A549 (cell line): ENCODE results near the gene CLCF1. TPM values are rescaled to one million over a fixed set of nuclear protein-coding genes. Genes with fewer than 3 reads are reported as not detected.

Experiments used
- ATAC-seq, 2 experiments: fragments of 200-7000 bp in 1 of 2; fragments of >200 bp in 1 of 2; cut with Nextera tagmentation in 1 of 2; cut with Tn5 transposase in 1 of 2; 3 replicates each; pipeline versions ENCODE4 v1.8.0 to v1.9.1; 2018 to 2020; ENCODE audit warnings: mild to moderate bottlenecking in 1 of 2, moderate library complexity in 1 of 2
- CTCF ChIA-PET: fragments of 300-600 bp; sonication (Branson Sonifier 250); formaldehyde crosslinking; extraction: SDS; loops from one replicate; lab custom pipeline; 2021; ENCODE audit warnings: antibody characterized with exemption, inconsistent platforms; lab: Yijun Ruan, JAX
- POLR2A ChIA-PET: fragments of 350-600 bp; formaldehyde crosslinking; extraction: SDS; loops from one replicate; lab custom pipeline; 2021; ENCODE audit warnings: antibody characterized with exemption, inconsistent platforms; lab: Yijun Ruan, JAX
- DNase-seq, 2 experiments: peaks; one replicate each; pipeline versions ENCODE4 v3.0.0 to v3.0.0-alpha.2; 2011 to 2016; ENCODE audit warnings: low read depth in 1 of 2, low spot score in 1 of 2
- FAIRE-seq: peaks from 2 replicates; lab custom pipeline; 2011; peaks lifted over from hg19 to GRCh38; lab: Jason Lieb, UNC
- H3K27ac ChIP-seq, 2 experiments: fragments of >200 bp; sonication (Bioruptor Twin); formaldehyde crosslinking; 3 replicates each; pipeline ENCODE4 v1.5.1; 2016 to 2017
- H3K4me1 ChIP-seq: fragments of >200 bp; sonication (Bioruptor Twin); formaldehyde crosslinking; 3 replicates; pipeline ENCODE4 v1.6.1; 2016
- H3K4me2 ChIP-seq: fragments of >200 bp; sonication (Bioruptor Twin); formaldehyde crosslinking; 3 replicates; pipeline ENCODE4 v1.6.1; 2016
- H3K4me3 ChIP-seq: fragments of >200 bp; sonication (Bioruptor Twin); formaldehyde crosslinking; 3 replicates; pipeline ENCODE4 v1.5.1; 2016
- H3K9me3 ChIP-seq: fragments of >200 bp; sonication (Bioruptor Twin); formaldehyde crosslinking; 3 replicates; pipeline ENCODE4 v1.6.1; 2016
- BCL3 ChIP-seq: fragments of >200 bp; sonication (Bioruptor Twin); formaldehyde crosslinking; IDR thresholded peaks from 3 replicates; pipeline ENCODE4 v1.6.1; 2016
- BHLHE40 ChIP-seq: IDR thresholded peaks from 2 replicates; pipeline ENCODE4 v1.6.1; 2012; ENCODE audit warnings: low read depth, low read length, inconsistent platforms
- CBX8 ChIP-seq: fragments of 200-600 bp; sonication (generic); IDR thresholded peaks from 2 replicates; pipeline ENCODE4 v1.6.1; 2016
- CHD4 ChIP-seq: fragments of 200-600 bp; sonication (generic); IDR thresholded peaks from 2 replicates; pipeline ENCODE4 v1.6.1; 2016; ENCODE audit warnings: antibody characterized with exemption, mild to moderate bottlenecking, borderline replicate concordance
- EHF ChIP-seq: fragments of 250-450 bp; sonication (Bioruptor Pico); IDR thresholded peaks from 2 replicates; pipeline ENCODE4 v1.5.0; 2020; ENCODE audit warnings: mild to moderate bottlenecking
- FOSB ChIP-seq: fragments of 250-450 bp; sonication (Bioruptor Pico); IDR thresholded peaks from 2 replicates; pipeline ENCODE4 v1.5.0; 2020; ENCODE audit warnings: mild to moderate bottlenecking, moderate library complexity
- FOXS1 ChIP-seq: fragments of 250-450 bp; sonication (Bioruptor Pico); IDR thresholded peaks from 2 replicates; pipeline ENCODE4 v1.5.0; 2020; ENCODE audit warnings: mild to moderate bottlenecking, moderate library complexity
- GATA3 ChIP-seq: IDR thresholded peaks from 2 replicates; pipeline ENCODE4 v1.6.1; 2012; ENCODE audit warnings: borderline replicate concordance
- HDAC2 ChIP-seq: fragments of 200-600 bp; sonication (generic); IDR thresholded peaks from 2 replicates; pipeline ENCODE4 v1.6.1; 2016
- HOXA7 ChIP-seq: fragments of 250-450 bp; sonication (Bioruptor Pico); IDR thresholded peaks from 2 replicates; pipeline ENCODE4 v1.5.0; 2020; ENCODE audit warnings: mild to moderate bottlenecking, moderate library complexity
- HOXB13 ChIP-seq: fragments of 250-450 bp; sonication (Bioruptor Pico); IDR thresholded peaks from 2 replicates; pipeline ENCODE4 v1.5.0; 2020; ENCODE audit warnings: low read depth, mild to moderate bottlenecking, moderate library complexity
- JUN ChIP-seq, 2 experiments: fragments of >200 bp; sonication (Bioruptor Twin); formaldehyde crosslinking; IDR thresholded peaks; 2 replicates in 1 of 2; 3 replicates in 1 of 2; pipeline ENCODE4 v1.6.1; 2016 to 2017
- MAX ChIP-seq: IDR thresholded peaks from 2 replicates; pipeline ENCODE4 v1.6.1; 2012
- MAZ ChIP-seq: fragments of 150-350 bp; IDR thresholded peaks from 2 replicates; pipeline ENCODE4 v1.6.1; 2014; ENCODE audit warnings: antibody characterized with exemption, low read depth, low read length, borderline replicate concordance
- MYC ChIP-seq: IDR thresholded peaks from 2 replicates; pipeline ENCODE4 v1.6.1; 2012; ENCODE audit warnings: mild to moderate bottlenecking, inconsistent platforms, low read length, improper control_type of control experiment, borderline replicate concordance
- NFE2L2 ChIP-seq: fragments of 150-350 bp; conservative IDR thresholded peaks from 2 replicates; pipeline ENCODE4 v1.6.1; 2014; ENCODE audit warnings: low read length
- NPAS2 ChIP-seq: fragments of 250-450 bp; sonication (Bioruptor Pico); IDR thresholded peaks from 2 replicates; pipeline ENCODE4 v1.8.0; 2022; ENCODE audit warnings: mild to moderate bottlenecking, moderate library complexity, borderline replicate concordance
- POLR2A ChIP-seq: IDR thresholded peaks from 2 replicates; pipeline ENCODE4 v1.6.1; 2012; ENCODE audit warnings: mild to moderate bottlenecking, low read length
- RARB ChIP-seq: fragments of 250-450 bp; sonication (Bioruptor Pico); IDR thresholded peaks from 2 replicates; pipeline ENCODE4 v1.8.0; 2021; ENCODE audit warnings: mild to moderate bottlenecking, moderate library complexity
- RCOR1 ChIP-seq: fragments of 150-350 bp; IDR thresholded peaks from 2 replicates; pipeline ENCODE4 v1.6.1; 2014; ENCODE audit warnings: antibody characterized with exemption, low read length, low read depth
- REST ChIP-seq: fragments of 200-600 bp; sonication (generic); IDR thresholded peaks from 2 replicates; pipeline ENCODE4 v1.6.1; 2016; ENCODE audit warnings: antibody characterized with exemption, mild to moderate bottlenecking, moderate library complexity
- RFX5 ChIP-seq: fragments of 450-650 bp; IDR thresholded peaks from 2 replicates; pipeline ENCODE4 v1.7.1; 2014; ENCODE audit warnings: antibody characterized with exemption, mild to moderate bottlenecking, moderate library complexity
- RNF2 ChIP-seq: fragments of 200-600 bp; sonication (generic); IDR thresholded peaks from 2 replicates; pipeline ENCODE4 v1.6.1; 2016; ENCODE audit warnings: low read depth, mild to moderate bottlenecking, antibody characterized with exemption, moderate library complexity, borderline replicate concordance
- SMC3 ChIP-seq: fragments of >200 bp; sonication (Bioruptor Twin); formaldehyde crosslinking; IDR thresholded peaks from 3 replicates; pipeline ENCODE4 v1.6.1; 2018; ENCODE audit warnings: inconsistent platforms
- TFCP2L1 ChIP-seq: fragments of 250-450 bp; sonication (Bioruptor Pico); IDR thresholded peaks from 2 replicates; pipeline ENCODE4 v1.5.0; 2021; ENCODE audit warnings: mild to moderate bottlenecking
- TP53 ChIP-seq: fragments of 250-450 bp; sonication (Bioruptor Pico); IDR thresholded peaks from 2 replicates; pipeline ENCODE4 v1.5.0; 2021; ENCODE audit warnings: mild to moderate bottlenecking, moderate library complexity
- ZFP36 ChIP-seq: fragments of 450-650 bp; IDR thresholded peaks from 2 replicates; pipeline ENCODE4 v1.6.1; 2014; ENCODE audit warnings: borderline replicate concordance; ENCODE audit not compliant: partially characterized antibody
- ZSCAN20 ChIP-seq: fragments of 250-450 bp; sonication (Bioruptor Pico); IDR thresholded peaks from 2 replicates; pipeline ENCODE4 v1.8.0; 2022; ENCODE audit warnings: mild to moderate bottlenecking, moderate library complexity
- WGBS: methylation state at CpG from one replicate; pipeline ENCODE4 v1.1.6; 2017; ENCODE audit errors: missing lambda C conversion rate; 5-methylcytosine and 5-hydroxymethylcytosine counted together
- polyA plus RNA-seq, 4 experiments: library from polyadenylated mRNA; depleted of rRNA in 3 of 4; stranded (reverse); fragments of >200 nt; fragmentation: RNase III in 1 of 4; extraction: RNeasy Plus Mini Kit Qiagen cat#74134 plus additional on column Dnase treatment in 1 of 4; gene quantifications; 2 replicates in 3 of 4; 3 replicates in 1 of 4; pipeline ENCODE4 v1.2.3, GENCODE V29; 2011 to 2017
- TF ChIP-seq, protein P1 (sequence below): fragments of 250-450 bp; sonication (Bioruptor Pico); IDR thresholded peaks from 2 replicates; pipeline ENCODE4 v1.5.0; 2021; ENCODE audit warnings: mild to moderate bottlenecking, moderate library complexity, borderline replicate concordance
- TF ChIP-seq, protein P2 (sequence below): IDR thresholded peaks from 2 replicates; pipeline ENCODE4 v1.6.1; 2012; ENCODE audit warnings: low read depth, borderline replicate concordance

The CLCF1 gene
- polyA plus RNA-seq, 2 of the 4 experiments (the other 2 are of a cell fraction) = 23.9 to 31.0 TPM

- TF ChIP-seq MAZ = no peak
- TF ChIP-seq, all 56 proteins: peak for 0
These were observed 18.9 kb upstream of the CLCF1 start (continued) for GRCh38 chr11:67392183-67392715.

- peaks cover 19% of the 10 kb centered on the region; the same call in 2 of the 3 replicates for H3K4me1 ChIP-seq
- 3% methylated on average over 48 of the region's 75 CpGs for WGBS
- peak within 1 kb of the TSS; percentile 92 for H3K4me2 ChIP-seq
- CTCF ChIA-PET = interaction anchor here (0.6 to 46.2 kb wide), 9 partner anchors 1 to 129 kb away, joined by 3 to 1913 read pairs (median 8); partner anchors contain the start of genes CLCF1, PITPNM1, POLD4 and PPP1CA
- H3K4me3 ChIP-seq = peak within 1 kb of the TSS; percentile 77
- no peaks in the 10 kb centered on the region for H3K9me3 ChIP-seq
- ATAC-seq (peak; percentile 59 to 77), DNase-seq (peak; percentile 94 to 97), FAIRE-seq (no peak)
- H3K27ac ChIP-seq = peak within 1 kb of the TSS; percentile 85 to 90
- POLR2A ChIA-PET = interaction anchor here (0.8 to 2.5 kb wide), 12 partner anchors 10 to 74 kb away, joined by 3 to 21 read pairs (median 3); partner anchors contain the start of genes POLD4 and PPP1CA
- TF ChIP-seq TP53 (CRISPR knock-in tag) (peak; percentile 78; the same call in 1 of the 2 replicates), EHF (0 out of 2 replicates have a peak, but pooled peaks have one; percentile 43), ZFP36 (no peak), GATA3 (peak; percentile 52; the same call in 1 of the 2 replicates), HOXA7 (no peak), BCL3 (0 out of 3 replicates have a peak, but pooled peaks have one; percentile 47), HOXB13 (CRISPR knock-in tag) (peak; percentile 89), RCOR1 (no peak), POLR2A (peak; percentile 51), ZSCAN20 (CRISPR knock-in tag) (no peak; the same call in 1 of the 2 replicates), FOSB (CRISPR knock-in tag) (no peak), RFX5 (no peak), TFCP2L1 (CRISPR knock-in tag) (0 out of 2 replicates have a peak, but pooled peaks have one; percentile 76), RNF2 (peak; percentile 29; the same call in 1 of the 2 replicates), MAX (peak; percentile 99), JUN (IDR thresholded peaks at IDR 0.05) (peak; percentile 63 to 89), CBX8 (no peak), CHD4 (no peak), SMC3 (no peak), MYC (peak; percentile 63; the same call in 1 of the 2 replicates), NFE2L2 (no peak), NPAS2 (CRISPR knock-in tag) (peak; percentile 97), RARB (CRISPR knock-in tag) (no peak), BHLHE40 (peak; percentile 95), REST (no peak), FOXS1 (peak; percentile 71; the same call in 1 of the 2 replicates), HDAC2 (no peak; the same call in 1 of the 2 replicates)
- TF ChIP-seq, protein P1, sequence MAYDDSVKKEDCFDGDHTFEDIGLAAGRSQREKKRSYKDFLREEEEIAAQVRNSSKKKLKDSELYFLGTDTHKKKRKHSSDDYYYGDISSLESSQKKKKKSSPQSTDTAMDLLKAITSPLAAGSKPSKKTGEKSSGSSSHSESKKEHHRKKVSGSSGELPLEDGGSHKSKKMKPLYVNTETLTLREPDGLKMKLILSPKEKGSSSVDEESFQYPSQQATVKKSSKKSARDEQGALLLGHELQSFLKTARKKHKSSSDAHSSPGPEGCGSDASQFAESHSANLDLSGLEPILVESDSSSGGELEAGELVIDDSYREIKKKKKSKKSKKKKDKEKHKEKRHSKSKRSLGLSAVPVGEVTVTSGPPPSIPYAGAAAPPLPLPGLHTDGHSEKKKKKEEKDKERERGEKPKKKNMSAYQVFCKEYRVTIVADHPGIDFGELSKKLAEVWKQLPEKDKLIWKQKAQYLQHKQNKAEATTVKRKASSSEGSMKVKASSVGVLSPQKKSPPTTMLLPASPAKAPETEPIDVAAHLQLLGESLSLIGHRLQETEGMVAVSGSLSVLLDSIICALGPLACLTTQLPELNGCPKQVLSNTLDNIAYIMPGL (CRISPR knock-in tag) = no peak
- TF ChIP-seq, protein P2, sequence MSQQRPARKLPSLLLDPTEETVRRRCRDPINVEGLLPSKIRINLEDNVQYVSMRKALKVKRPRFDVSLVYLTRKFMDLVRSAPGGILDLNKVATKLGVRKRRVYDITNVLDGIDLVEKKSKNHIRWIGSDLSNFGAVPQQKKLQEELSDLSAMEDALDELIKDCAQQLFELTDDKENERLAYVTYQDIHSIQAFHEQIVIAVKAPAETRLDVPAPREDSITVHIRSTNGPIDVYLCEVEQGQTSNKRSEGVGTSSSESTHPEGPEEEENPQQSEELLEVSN = no peak; the same call in 1 of the 2 replicates
These were observed 18.1 kb upstream of the CLCF1 start, which contains the start of gene RAD9A for GRCh38 chr11:67391304-67392182. Gene RAD9A (plus strand): TSS chr11:67391986. CDS start chr11:67392045, 59 bp downstream.
